Pancreas (tissue), 10 donors: Measurements from ENCODE around the gene SKI. TPM values are rescaled to one million over a fixed set of nuclear protein-coding genes. Genes with fewer than 3 reads are reported as not detected.
A peak's percentile ranks its signal among the peaks of the same experiment; 100 is the strongest.

ENCODE experiments used
- ATAC-seq, 4 donors: fragments of 200-7000 bp; cut with Tn5 transposase; one replicate each; pipeline versions ENCODE4 v1.8.0 to v1.9.1; 2020; ENCODE audit warnings: mild to moderate bottlenecking in 4 of 4, moderate library complexity in 4 of 4
- DNase-seq, 6 donors: peaks; one replicate each; pipeline ENCODE4 v3.0.0-alpha.2; 2020
- FAIRE-seq: peaks from 2 replicates; lab custom pipeline; 2012; peaks lifted over from hg19 to GRCh38; lab: Jason Lieb, UNC
- H3K27ac ChIP-seq, 4 donors: fragments of 200-600 bp; sonication (generic); 1 replicate in 3 of 4; 2 replicates in 1 of 4; pipeline versions ENCODE4 v1.5.0 to v1.8.0; 2020
- H3K27me3 ChIP-seq, 4 donors: fragments of 200-600 bp; one replicate each; pipeline ENCODE4 v1.8.0; 2021
- H3K36me3 ChIP-seq, 3 donors: fragments of 200-600 bp; sonication (generic) in 1 of 3; one replicate each; pipeline versions ENCODE4 v1.5.0 to v1.8.0; 2020 to 2021
- H3K4me1 ChIP-seq, 3 donors: fragments of 200-600 bp; one replicate each; pipeline ENCODE4 v1.8.0; 2021
- H3K4me3 ChIP-seq, 4 donors: fragments of 200-600 bp; sonication (generic) in 2 of 4; one replicate each; pipeline versions ENCODE4 v1.5.0 to v1.8.0; 2020 to 2021
- H3K9me3 ChIP-seq, 4 donors: fragments of 200-600 bp; one replicate each; pipeline ENCODE4 v1.8.0; 2021
- CTCF ChIP-seq, 4 donors: fragments of 200-600 bp; sonication (generic) in 3 of 4; IDR thresholded peaks; one replicate each; pipeline versions ENCODE4 v1.5.0 to v1.8.0; 2021; ENCODE audit warnings: antibody characterized with exemption in 4 of 4
- WGBS, 2 donors: extraction: QIAGEN DNeasy Blood & Tissue Kit; methylation state at CpG; one replicate each; pipeline ENCODE4 v1.1.7; 2013; 5-methylcytosine and 5-hydroxymethylcytosine counted together
- intact Hi-C, 3 donors: fragments of 100-400 bp; cut with DNase I; formaldehyde crosslinking; loops; one replicate each; pipeline versions ENCODE4 v1.11.1 to v1.14.2; 2022
- polyA plus RNA-seq, 2 donors: library from polyadenylated mRNA; stranded (reverse); fragments of 200-250 nt; gene quantifications; one replicate each; pipeline ENCODE4 v1.2.3, GENCODE V29; 2013
- total RNA-seq, 6 donors: library from RNA; stranded (reverse); fragmentation: NEBNext Ultra II Directional in 4 of 6; extraction: Animal tissue kit (Norgen Biotek cat#: 25700) in 4 of 6; gene quantifications; one replicate each; pipeline versions ENCODE4 v1.2.1 to v1.2.4, GENCODE V29; 2021 to 2023
- donor health status: healthy with polysubstance abuse.
- donor health status: DM: no; HTN: no; CAD: no; lungs with moderate emphysema.
- donor health status: DM: no; HTN: no; CAD: no.
- donor health status: control.
- donor health status: control.
- donor health status: Bipolar disorder and iron deficiency.
- donor health status: DM: yes; HTN: yes; CAD: no.
- donor health status: DM: no; HTN: no; CAD: no.
- donor health status: DM: no; HTN: no; CAD: no.
- donor health status: DM: yes; HTN: yes; CAD: no.

The SKI gene
- total and polyA plus RNA-seq, 8 donors = 8.6 to 27.9 (median 14.0) TPM

DNA sequence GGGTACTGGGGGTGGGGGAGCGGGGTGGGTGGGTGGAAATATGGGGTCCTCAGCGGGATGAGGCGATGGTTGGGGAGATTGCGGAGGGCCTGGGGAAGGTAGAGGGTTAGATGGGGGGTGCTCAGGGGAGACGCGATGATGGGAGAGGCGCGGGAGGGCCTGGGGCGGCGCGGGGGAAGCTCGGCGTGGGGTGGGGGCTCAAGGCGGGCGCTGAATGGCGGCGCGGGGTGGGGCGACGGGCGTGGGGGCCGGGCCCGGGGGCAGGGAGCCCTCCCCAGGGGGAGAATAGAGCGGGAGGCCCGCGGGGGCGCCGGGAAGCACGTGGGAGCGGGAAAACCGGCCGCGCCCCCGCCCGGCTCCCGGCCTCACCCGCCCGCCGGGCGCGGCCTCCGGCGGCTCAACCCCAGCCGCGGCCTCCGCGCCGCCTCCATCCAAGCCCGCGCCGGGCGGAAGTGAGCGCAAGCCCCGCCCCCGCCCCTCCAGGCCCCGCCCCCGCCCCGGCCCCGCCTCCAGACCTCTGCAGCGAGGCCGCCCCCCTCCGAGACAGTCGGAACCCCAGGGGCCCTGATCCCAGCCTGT is 33.7 kb upstream of the SKI start, which contains the start of gene FAAP20:
TSS of gene FAAP20 (minus strand) at position 454 of the 579 bp plus-strand sequence. CDS start at position 431, 23 bp downstream.
- DNase-seq (peak in 2 of 6 donors; percentile 57 to 83), FAIRE-seq (no peak), ATAC-seq (peak; percentile 50 to 60 (median 60))
- 1% methylated on average over 63 of the region's 63 CpGs; no CpG with 5 or more reads in 1 of the 2 donors for WGBS, 2 donors
- Histone ChIP-seq H3K9me3 (no peaks in the 10 kb centered on the region), H3K4me3 (peak within 1 kb of the TSS; percentile 43 to 67 (median 52)), H3K27ac (peak within 1 kb of the TSS; percentile 69 to 89 (median 77)), H3K36me3 (no peaks in the 10 kb centered on the region), H3K4me1 (peaks cover 8 to 43% (median 13%) of the 10 kb centered on the region in 3 donors), H3K27me3 (no peaks in the 10 kb centered on the region)
- intact Hi-C loops = loop anchor here in 2 of 3 donors (10.0 kb wide), 2 partner anchors 180 to 420 kb away; no protein-coding TSS in a partner anchor
- TF ChIP-seq CTCF (IDR thresholded peaks at IDR 0.05) = no peak

- TF ChIP-seq CTCF (IDR thresholded peaks at IDR 0.05) = peak; percentile 67 to 89 (median 86)
- Histone ChIP-seq H3K36me3 (no peaks in the 10 kb centered on the region), H3K4me1 (peaks cover 11 to 46% (median 13%) of the 10 kb centered on the region in 3 donors), H3K27me3 (no peaks in the 10 kb centered on the region), H3K9me3 (no peaks in the 10 kb centered on the region), H3K4me3 (peak overlapping the region; percentile 43 to 67 (median 52)), H3K27ac (peak overlapping the region; percentile 69 to 89 (median 77))
- intact Hi-C loops = loop anchor here (5.0 to 10.0 kb wide), 4 partner anchors 117 to 420 kb away; no protein-coding TSS in a partner anchor
- WGBS, 2 donors = 2 to 4% methylated on average over 19 to 35 of the region's 35 CpGs
- FAIRE-seq (no peak), ATAC-seq (peak; percentile 70 to 79 (median 74)), DNase-seq (peak; percentile 85 to 95 (median 90))
Measured at GRCh38 chr1:2194898-2195673, 33.0 kb upstream of the SKI start.

- FAIRE-seq = no peak
- H3K36me3 ChIP-seq = no peaks in the 10 kb centered on the region
- ATAC-seq = no peak
- peak in 2 of 6 donors; percentile 40 to 71 for DNase-seq
- H3K4me3 ChIP-seq = no peak overlapping the region
- no peaks in the 10 kb centered on the region for H3K9me3 ChIP-seq
- no peak for TF ChIP-seq CTCF (IDR thresholded peaks at IDR 0.05)
- intact Hi-C loops = loop anchor here (2.0 to 10.0 kb wide), 5 partner anchors 117 to 419 kb away; no protein-coding TSS in a partner anchor
- no peaks in the 10 kb centered on the region for H3K27me3 ChIP-seq
- H3K4me1 ChIP-seq = peaks cover 11 to 44% (median 13%) of the 10 kb centered on the region in 3 donors
- 71 to 72% methylated on average over 11 of the region's 11 CpGs for WGBS, 2 donors
- peak overlapping the region in 3 of 4 donors; percentile 69 to 89 (median 85) for H3K27ac ChIP-seq
Measured at GRCh38 chr1:2195785-2196184, 32.3 kb upstream of the SKI start.

GRCh38 chr1:2196901-2197638 is 31.0 kb upstream of the SKI start:
- peak in 2 of 6 donors; percentile 48 to 77 for DNase-seq
- Histone ChIP-seq H3K4me3 (no peak overlapping the region), H3K27ac (no peak overlapping the region), H3K9me3 (no peaks in the 10 kb centered on the region), H3K27me3 (no peaks in the 10 kb centered on the region), H3K4me1 (peaks cover 8 to 31% (median 11%) of the 10 kb centered on the region in 3 donors), H3K36me3 (no peaks in the 10 kb centered on the region)
- no peak for TF ChIP-seq CTCF (IDR thresholded peaks at IDR 0.05)
- FAIRE-seq = no peak
- intact Hi-C loops = loop anchor here (2.0 to 10.0 kb wide), 5 partner anchors 115 to 418 kb away; no protein-coding TSS in a partner anchor
- no peak for ATAC-seq
- WGBS, 2 donors = 74 to 76% methylated on average over 17 of the region's 17 CpGs
